Forelimb muscle (tissue), 1 donor: ENCODE measurements around the gene PRKCA. TPM values are rescaled to one million over a fixed set of nuclear protein-coding genes. Genes with fewer than 3 reads are reported as not detected.
"Not testable (repeated sequence)": the region's sequence is repeated elsewhere in the genome, so short reads cannot be mapped to it uniquely, and the experiment has no call there.

Source experiments
- DNase-seq: peaks from one replicate; pipeline ENCODE4 v3.0.0-alpha.2; 2013; ENCODE audit warnings: low read depth
- polyA plus RNA-seq: library from polyadenylated mRNA; unstranded; fragments of 120-200 nt; gene quantifications from one replicate; pipeline ENCODE4 v1.2.1, GENCODE V29; 2013; ENCODE audit not compliant: insufficient read length

Gene PRKCA
- polyA plus RNA-seq, 1 donor, result 2.4 TPM

GRCh38 chr17:66713021-66713532 lies 410.7 kb downstream of the PRKCA start:
- DNase-seq, result not testable (repeated sequence)

DNA sequence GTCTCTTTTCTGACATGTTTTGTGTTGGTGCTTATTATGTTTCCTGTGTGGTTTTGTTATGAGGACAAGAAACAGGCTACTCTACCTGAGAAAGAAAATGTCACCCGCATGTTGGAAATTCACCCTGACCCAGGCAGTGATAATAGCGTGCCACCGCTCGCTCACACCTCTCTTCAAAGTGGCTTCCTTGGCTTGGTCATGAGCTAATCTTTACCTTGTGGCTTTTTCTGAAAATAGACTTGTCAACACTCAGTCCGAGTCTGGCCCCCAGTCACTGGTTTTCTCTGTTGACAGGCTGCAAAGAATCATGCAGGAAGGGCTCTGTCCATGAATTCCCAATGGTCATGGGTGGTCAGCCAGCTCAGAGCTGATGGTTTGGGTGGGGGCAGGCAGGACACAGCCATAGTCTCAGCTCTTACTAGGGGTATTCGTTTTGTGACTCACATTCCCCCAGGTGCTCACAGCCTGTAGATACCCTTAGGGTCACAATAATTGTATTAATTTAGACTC lies 411.2 kb downstream of the PRKCA start:
- DNase-seq, result no peak

GRCh38 chr17:66714046-66715023 lies 411.9 kb downstream of the PRKCA start:
- no peak for DNase-seq

GRCh38 chr17:66715076-66715675 lies 412.8 kb downstream of the PRKCA start:
- DNase-seq, result no peak

GRCh38 chr17:66715745-66716156 lies 413.3 kb downstream of the PRKCA start:
- peak; percentile 79 for DNase-seq

DNA sequence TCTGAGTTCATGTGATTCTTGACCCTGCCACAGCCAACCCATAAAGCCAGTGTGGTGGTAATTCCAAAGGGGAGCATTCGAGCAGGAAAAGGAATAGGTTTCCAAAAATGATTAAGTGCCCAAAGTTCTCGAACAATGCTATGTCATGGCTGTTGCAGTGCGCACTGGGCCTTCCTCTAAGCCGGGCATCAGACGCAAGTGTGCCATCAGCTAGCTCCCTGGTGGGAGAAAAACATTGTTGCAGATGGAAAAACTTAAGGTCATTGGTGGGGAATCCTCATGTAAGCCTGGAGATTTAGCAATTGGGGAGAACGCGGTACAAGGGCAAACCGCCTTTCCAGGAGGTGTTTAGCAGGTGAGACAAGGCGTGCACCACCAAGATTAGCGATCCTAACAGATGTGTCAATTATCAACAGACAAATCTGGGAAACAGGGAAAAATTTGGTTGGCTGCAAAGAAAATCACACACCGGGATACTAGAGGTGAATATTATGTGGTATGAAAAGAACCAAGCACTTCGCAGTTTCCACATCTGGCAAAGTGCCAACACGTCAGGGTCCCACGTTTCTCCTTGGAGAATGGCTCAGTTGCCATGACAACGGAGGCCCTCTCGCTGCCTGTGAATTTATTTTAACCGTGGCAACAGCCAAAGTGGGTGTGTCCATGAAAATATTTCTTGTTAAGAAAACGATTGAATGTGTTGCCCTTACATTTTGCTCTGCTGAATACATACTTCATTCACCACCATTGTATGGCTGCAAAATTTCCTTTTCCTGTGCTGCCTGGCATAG lies 414.0 kb downstream of the PRKCA start:
- DNase-seq, result no peak

GRCh38 chr17:66717641-66718058 lies 415.2 kb downstream of the PRKCA start:
- DNase-seq, result no peak

DNA sequence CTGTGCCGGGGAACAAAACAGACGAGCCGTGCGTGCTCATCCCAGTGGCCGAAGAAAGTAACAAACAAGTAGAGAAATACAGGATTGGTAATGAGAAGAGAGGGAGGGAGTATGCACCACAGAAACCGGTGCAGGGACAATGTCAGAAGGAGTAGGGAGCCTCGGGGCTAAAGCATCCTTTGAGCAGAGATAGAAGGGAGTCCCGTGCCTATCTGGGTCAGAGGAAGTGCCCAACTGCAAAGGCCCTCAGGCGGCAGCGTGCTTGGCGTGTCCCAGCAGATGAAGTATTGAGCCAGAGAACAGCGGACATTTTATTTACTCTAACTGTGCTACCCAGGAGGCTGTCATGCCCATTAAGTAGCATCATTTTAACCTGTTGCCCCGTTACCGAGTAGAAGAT lies 417.6 kb downstream of the PRKCA start:
- DNase-seq, result no peak

DNA sequence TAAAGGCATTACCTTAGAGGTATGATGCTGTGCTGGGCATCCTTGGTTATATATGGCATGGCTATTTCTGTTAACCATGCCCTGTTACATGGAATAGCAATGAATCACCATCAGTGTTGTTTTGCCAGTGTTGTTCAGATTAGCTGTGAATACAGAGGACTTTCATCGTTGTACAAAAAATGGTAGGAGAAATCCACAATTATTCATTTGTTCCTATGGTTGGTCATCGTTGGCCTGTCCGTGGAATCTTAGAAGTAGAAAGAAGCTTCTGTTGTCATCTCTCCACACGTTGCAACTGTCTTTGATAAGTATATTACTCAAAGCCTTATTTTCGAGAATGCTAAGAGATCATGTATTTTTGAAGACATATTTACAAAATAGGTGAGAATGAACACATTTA lies 418.2 kb downstream of the PRKCA start:
- no peak for DNase-seq

- no peak for DNase-seq
Observed at GRCh38 chr17:66722341-66722740, 419.9 kb downstream of the PRKCA start.

- DNase-seq, result peak; percentile 86
Observed at GRCh38 chr17:66724581-66725341, 422.3 kb downstream of the PRKCA start.

DNA sequence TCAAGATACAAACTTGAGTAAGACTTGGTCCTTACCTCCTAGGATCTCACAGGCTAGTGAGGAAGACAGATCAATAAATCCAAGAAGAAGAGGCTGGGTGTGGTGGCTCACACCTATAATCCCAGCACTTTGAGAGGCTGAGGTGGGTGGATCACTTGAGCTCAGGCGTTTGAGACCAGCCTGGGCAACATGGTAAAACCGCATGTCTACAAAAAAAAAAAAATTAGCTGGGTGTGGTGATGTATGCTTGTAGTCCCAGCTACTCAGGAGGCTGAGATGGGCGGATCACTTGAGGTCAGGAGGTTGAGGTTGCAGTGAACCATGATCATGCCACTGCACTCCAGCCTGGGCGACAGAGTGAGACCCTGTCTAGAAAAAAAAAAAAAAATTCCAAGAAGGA lies 423.0 kb downstream of the PRKCA start:
- not testable (repeated sequence) for DNase-seq

DNA sequence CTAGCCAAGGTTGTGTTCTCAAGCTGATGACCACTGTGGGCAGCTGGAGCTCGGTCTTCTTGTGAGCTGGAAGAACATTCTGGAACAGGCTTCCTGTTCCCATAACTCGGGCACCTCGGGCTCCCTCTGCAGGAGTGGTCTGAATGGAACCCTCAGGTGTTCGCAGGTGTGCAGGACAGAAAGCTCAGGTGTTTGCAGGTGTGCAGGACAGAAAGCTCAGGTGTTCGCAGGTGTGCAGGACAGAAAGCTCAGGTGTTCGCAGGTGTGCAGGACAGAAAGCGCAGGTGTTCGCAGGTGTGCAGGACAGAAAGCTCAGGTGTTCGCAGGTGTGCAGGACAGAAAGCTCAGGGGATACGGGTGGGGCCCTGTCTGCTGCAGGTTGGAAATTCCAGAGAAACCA lies 423.5 kb downstream of the PRKCA start:
- no peak for DNase-seq

DNA sequence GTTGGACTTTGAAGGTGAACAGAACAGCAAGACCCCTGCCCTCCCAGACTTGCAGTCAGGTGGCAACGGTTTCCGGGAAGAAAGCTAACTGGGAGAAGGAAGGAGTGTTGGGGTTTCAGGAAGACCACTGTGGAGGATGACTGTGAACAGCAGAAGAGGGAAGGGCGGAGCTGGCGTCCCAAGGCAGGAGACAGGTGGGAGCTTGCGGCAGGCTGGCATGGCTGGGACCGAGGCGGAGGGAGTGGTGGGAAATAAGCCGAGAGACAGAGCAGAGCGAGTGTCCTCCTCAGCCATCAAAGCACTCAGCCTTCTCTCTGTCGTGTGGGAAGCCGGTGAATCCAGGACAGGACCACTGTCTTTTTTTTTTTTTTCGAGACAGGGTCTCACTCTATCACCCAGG lies 424.0 kb downstream of the PRKCA start:
- no peak for DNase-seq

- no peak for DNase-seq
Observed at GRCh38 chr17:66726846-66727245, 424.4 kb downstream of the PRKCA start.

GRCh38 chr17:66727634-66728570 lies 425.5 kb downstream of the PRKCA start:
- DNase-seq, result no peak

GRCh38 chr17:66730461-66730923 lies 428.1 kb downstream of the PRKCA start:
- no peak for DNase-seq

- DNase-seq, result no peak
Observed at GRCh38 chr17:66733759-66734158, 431.3 kb downstream of the PRKCA start.

DNA sequence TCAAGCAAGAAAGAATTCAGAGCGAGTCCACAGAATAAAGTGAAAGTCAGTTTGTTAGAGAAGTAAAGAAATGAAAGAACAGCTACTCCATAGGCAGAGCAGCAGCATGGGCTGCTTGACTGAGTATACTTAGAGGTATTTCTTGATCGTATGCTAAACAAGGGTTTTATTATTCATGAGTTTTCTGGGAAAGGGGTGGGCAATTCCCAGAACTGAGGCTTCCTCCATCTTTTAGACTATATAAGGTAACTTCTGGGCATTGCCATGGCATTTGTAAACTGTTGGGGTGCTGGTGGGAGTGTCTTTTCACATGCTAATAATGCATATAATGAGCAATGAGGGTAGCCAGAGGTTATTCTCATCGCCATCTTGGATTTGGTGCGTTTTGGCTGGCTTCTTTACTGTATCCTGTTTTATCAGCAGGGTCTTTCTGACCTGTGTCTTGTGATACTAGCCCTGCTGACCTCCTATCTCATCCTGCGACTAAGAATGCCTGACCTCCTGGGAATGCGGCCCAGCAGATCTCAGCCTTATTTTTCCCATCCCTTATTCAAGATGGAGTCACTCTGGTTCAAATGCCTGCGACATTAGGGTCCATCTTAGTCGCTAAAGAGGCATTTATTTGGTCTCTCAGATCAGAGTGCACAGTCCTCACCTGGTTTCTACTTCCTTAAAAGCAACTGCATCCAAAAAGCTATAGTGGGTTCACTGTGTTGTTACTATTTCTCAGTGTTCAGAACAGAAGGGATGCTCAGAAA lies 432.0 kb downstream of the PRKCA start:
- DNase-seq, result no peak
